Middle frontal gyrus (tissue), 1 donor: ENCODE results near the gene FBXW12.
A peak's percentile ranks its signal among the peaks of the same experiment; 100 is the strongest.

Experiments used
- DNase-seq: peaks from one replicate; pipeline ENCODE4 v3.0.0-alpha.2; 2015; ENCODE audit warnings: low spot score; ENCODE audit errors: extremely low spot score

FBXW12 gene

GRCh38 chr3:48434591-48435222, 62.7 kb downstream of the FBXW12 start:
- DNase-seq, result no peak

GRCh38 chr3:48435223-48435595, 63.2 kb downstream of the FBXW12 start:
- no peak for DNase-seq

GRCh38 chr3:48435774-48436476, 63.9 kb downstream of the FBXW12 start:
- peak; percentile 89 for DNase-seq

- no peak for DNase-seq
Measured at GRCh38 chr3:48436477-48436787, 64.4 kb downstream of the FBXW12 start.

GRCh38 chr3:48436855-48437254, 64.8 kb downstream of the FBXW12 start:
- no peak for DNase-seq

GRCh38 chr3:48437812-48438211, 65.8 kb downstream of the FBXW12 start:
- no peak for DNase-seq

GRCh38 chr3:48439820-48440589, 68.0 kb downstream of the FBXW12 start, which contains the start of the genes CCDC51 and TMA7:
TSS of gene CCDC51 (minus strand) at chr3:48440119. CDS start at chr3:48435128, 4,991 bp downstream.
TSS of gene TMA7 (plus strand) at chr3:48440257. CDS start at chr3:48440297, 40 bp downstream.
- DNase-seq, result peak; percentile 98

- no peak for DNase-seq
Measured at GRCh38 chr3:48440590-48440958, 68.6 kb downstream of the FBXW12 start.

- no peak for DNase-seq
Measured at GRCh38 chr3:48441940-48442339, 69.9 kb downstream of the FBXW12 start.
